Inflammatory macrophage treated with lipopolysaccharide for 1 hour (primary cell): Measurements from ENCODE around the gene USH2A.

Experiments
- DNase-seq, 2 donors: peaks; one replicate each; pipeline ENCODE4 v3.0.0-alpha.2; 2020 to 2022

Gene USH2A

DNA sequence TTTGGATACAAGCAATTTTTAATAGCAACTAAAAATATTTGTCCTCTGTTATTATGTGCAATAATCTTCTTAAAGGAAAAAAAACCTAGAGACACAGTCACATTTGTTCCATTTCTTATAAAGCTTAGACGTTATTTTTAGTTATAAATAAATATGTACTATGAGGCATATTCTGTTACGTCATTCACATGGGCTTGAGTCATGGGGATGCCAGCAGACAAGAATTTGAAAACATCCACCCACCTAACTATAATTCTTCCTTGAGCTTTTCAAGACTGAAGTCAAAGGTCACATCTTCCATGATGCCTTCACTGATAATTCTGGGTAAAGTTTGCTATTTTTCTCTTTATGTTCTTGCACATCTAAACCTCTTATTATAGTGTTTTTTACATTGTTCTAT lies 587.3 kb downstream of the USH2A start:
- peak in 1 of 2 donors; percentile 9 for DNase-seq

DNA sequence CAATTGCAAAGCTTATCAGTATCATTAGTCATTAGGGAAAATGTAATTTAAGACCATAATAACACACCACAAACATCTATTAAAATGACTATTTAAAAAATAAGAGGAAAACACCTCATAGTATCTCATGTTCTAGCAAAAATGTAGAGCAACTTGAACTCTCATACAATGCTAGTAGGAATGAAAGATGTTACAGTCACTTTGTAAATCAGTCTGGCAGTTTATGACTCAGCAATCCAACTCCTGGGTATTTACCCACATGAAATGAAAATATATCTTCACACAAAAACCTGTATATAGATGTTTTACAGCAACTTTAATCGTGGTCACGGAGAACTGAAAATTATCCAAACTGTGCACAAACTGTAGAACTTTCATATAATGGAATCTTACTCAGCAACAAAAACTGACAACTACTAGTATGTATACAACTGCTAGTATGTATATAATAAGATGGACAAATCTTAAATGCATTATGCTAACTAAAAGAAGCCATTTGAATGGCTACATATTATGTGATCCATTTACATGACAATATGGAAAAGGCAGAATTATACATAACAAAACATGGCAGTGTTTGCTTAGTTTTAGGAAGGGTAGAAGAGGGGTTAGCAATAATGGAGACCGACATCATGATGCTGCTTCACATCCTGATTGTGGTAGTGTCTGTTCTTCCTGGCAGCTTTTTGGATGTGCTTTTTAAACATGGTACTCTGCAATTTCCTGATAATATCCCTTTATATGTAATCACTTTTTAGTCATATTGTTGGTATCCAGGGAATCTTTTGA lies 589.1 kb downstream of the USH2A start:
- DNase-seq, result no peak

DNA sequence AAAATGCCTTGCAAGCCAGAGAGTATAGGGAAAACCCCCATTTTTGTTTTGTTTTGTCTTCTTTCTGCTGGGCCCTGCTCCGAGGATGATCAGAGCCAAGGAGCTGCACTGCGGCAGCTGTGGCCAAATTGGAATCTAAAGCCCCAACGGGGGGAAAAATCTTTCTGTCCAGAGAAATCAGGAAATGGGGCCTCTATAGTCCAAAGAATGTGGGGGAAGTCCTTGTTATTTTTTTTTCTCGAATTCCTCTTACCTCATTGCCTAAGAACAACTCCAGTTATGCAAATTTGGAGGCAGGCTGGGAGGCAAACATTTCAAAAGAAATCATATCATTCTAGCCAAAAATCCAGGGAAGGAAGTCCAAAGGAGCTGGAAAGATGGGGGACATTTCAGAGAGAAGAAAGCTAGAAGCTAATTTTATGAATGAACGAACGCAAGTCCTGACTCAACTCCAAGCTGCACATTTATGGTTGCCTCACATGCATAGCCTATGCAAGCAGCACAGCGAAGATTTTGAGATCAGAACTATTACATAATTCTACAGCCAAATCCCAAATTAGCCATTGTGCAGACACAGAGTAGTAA lies 592.9 kb downstream of the USH2A start:
- no peak for DNase-seq

DNA sequence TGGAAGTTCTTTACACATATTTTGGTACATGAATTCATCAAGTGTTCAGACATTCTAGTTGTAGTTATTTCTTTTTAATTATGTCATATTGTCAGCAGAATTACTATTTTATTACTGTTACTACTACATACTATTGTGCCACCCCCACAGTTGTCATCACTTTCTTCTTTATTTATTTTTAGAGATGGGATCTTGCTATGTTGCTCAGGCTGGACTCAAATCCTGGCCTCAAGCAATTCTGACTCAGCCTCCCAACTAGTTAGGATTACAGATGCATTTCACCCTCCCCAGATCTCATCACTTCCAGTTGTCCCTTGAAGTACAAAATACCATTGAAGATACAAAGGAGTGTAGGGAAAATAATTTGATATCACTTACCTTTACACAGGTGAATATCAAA lies 598.2 kb downstream of the USH2A start:
- no peak for DNase-seq

DNA sequence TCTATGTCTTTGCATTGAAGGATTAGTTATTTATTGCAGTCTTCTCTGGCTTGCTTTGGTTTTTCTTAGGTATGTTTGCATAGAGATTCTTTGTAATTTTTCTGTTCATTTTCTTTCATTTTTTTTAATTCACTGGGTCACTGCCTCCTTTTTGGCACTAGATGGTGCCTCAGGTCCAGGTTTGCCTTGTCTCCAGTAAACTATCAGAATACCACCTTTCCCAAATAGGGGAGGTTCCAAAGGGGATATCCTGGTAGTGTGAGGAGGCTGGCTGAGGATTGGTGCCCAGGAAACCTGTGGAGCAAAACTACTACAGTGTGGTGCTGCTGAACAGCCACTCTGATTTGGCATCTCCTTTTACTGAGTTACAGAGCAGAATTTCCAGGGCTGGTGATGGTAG lies 599.0 kb downstream of the USH2A start:
- DNase-seq, result no peak

DNA sequence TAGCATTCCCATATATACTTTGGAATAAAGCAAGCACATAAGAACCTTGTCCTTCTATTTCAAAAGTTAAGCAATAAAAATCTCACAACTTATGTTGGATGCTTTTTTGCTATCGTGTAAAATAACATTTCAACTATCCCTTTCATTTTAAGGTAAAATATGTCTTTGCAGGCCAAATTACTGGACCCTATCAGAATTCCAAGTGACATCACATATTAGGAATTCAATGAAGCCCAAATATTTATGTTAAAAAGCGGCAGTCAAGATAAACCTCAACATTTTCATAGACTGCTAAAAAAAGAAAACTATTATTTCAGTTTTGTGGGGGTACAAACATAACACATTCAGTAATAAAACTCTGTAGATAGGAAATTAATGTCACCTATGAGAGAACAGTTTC lies 604.1 kb downstream of the USH2A start:
- DNase-seq, result no peak

DNA sequence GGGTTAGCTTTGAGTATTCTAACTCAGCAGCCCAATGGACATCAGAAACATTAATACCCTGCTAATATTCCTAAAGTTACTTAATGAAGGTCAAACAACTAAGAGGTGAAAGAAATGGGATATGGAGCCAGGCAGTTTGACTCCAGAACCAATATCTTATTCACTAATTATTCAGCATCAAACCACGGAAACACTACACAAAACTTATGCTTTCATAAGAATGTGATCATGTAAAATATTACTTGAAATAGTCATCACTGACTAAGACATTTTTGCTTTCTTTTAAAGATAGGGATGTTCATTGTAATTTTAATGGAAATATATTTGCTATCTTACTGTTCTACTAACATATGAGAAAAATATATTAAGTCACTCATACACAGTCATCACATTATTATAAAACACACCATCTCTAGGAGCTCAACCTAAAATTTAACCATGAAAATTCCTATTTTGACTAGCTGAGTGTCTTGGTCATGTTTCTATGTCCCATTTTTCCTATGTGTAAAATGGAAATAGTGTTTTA lies 615.3 kb downstream of the USH2A start:
- DNase-seq, result no peak

DNA sequence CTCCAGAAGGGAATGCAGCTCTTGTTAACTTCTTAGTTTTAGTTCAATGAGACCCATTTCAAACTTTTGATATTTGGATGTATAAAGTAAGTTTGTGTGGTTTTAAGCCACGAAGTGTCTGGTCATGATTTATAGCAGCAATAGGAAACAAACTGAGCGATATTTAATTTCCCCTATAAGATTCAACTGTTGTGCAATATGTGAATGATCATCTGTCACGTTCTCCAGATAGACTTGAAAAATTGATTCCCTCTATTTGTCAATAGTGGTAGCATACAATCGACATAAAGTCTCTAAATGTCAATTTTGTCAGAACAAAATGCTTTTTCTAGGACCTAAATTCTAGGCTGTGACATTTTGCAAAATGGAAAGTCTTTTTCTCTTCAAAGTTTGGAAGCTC lies 616.0 kb downstream of the USH2A start:
- DNase-seq, result no peak

DNA sequence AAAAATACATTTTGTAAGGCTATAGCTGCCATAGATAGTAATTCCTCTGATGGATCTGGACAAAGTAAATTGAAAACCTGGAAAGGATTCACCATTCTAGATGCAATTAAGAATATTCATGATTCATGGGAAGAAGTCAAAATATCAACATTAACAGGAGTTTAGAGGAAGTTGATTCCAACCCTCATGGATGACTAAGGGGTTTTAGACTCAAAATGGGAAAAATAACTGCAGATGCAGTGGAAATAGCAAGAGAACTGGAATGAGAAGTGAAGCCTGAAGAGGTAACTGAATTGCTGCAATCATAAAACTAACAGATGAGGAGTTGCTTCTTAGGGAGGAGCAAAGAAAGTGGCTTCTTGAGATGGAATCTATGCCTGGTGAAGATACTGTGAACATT lies 625.4 kb downstream of the USH2A start:
- no peak for DNase-seq

DNA sequence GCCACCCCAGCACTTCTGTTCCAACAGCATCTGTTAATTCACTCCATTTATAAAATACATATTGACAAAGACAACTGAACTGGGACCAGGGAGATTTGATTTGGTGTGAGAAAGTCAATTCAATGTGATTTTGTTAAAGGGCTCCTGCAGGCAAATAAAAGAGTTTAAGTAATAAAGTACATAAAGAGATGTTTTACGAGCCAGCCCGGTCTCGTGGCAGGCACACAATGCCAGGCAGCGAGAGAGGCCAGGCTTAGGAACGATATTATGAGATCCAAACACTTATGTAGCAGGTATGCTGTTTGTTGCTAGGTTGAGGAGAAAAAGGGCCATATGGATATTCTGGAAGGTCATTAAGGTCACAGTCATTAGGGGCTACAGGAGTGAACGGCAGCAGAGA lies 629.1 kb downstream of the USH2A start:
- DNase-seq, result no peak

DNA sequence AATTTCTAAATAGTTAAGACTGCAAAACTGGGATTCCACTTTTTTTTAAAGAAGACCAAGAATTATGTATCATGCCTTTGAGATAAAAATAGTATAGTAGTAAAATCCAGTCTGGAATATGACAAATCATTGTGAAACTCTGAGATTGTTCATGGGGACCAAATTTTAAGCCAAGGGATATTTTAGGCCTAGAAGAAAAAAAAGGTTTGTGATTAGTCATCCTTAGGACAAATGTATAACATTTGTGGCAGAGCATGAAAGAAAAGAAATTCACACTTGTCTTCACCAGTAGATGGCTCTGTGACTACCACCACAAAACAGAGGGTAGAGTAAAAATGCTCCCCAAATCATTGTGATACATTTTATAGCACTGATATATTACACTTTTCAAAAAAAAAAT lies 630.1 kb downstream of the USH2A start:
- DNase-seq, result no peak

DNA sequence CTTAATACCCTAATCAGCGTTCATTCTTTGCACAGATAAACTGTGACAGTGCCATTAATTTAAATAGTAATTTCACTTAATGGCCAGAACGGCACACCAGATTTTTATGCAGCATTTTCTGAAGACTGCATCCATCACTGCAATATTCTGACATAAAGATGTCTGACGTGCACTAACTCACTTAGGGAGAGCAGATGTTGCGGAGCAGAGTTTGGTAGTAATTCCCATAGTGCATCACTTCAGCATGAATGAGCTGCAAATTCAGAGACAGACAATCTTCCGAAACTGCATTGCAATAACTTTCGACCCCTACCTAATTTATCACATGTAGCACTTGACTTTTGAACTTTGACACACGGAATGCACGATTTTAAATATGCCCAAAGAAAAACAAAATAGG lies 630.8 kb downstream of the USH2A start:
- DNase-seq, result no peak

DNA sequence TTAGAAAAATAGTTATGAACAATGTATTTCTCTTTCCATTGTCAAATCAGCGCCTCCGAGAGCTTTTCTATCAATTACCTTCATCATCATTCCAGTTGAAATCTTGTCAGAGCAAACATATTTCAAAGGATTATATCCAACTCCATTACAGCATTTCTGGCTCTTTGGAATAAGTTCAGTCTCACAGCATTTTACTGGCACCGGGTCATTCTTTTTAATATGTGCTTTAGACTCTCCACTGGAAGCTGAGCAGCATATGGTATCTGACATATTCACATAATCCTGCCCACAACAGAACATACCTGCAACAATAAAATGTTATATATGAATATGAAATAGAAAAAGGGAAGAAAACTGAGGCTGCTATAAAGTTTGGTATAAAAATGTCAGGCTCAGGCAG lies 633.3 kb downstream of the USH2A start:
- no peak for DNase-seq

DNA sequence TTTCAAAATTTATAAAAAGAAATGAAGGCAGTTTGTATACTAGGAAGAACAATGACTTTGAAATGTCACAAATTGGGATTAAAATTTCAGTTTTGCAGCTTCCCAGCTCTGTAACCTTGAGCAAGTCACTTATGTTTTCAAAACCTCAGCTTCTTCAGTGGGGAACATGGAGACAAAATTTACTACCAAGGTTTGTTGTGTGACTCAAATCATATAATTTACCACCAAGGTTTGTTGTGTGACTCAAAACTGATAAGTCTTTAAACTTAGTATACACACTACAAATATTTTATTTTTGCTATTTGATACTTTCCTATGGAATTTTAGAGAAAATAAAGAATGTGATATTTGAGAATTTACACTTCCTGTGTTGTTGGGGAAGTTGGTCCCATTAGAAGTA lies 636.3 kb downstream of the USH2A start:
- no peak for DNase-seq

DNA sequence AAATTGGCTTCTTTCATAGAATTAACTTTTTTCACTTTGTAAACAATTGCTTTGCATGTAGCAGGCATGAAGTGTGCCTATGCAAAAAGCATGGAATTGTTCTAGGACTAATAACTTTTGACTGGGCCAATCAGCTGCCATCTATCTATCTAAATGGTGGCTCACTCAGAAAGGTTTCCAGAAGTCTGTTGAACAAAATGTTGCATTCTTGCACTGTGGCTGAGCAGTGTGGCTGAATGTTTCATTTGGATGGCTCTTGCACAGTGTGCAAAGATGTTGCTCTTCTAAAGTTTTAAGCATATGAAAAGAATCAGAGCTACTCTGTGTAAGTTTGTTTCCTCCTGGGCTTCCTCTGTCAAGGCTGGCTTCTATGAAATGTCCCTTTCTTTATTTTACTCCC lies 642.6 kb downstream of the USH2A start:
- DNase-seq, result no peak

DNA sequence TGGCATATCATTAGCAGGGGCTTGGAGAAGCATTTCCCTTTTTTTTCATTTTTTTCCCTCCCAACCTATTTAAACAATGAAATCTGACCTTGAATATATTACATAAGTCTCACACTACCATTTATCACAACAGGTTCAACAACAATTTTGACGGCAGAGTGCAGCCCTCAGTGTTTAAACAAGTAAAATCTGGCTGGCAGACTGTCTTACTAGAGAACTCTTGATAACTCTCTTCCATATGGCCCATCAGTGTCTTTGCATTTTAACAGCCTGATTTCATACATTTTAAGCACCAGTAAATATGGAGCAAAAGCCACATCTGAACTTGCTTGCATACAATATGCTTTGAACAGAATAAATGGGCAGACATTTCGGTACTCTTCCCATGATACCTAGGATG lies 643.1 kb downstream of the USH2A start:
- no peak for DNase-seq

DNA sequence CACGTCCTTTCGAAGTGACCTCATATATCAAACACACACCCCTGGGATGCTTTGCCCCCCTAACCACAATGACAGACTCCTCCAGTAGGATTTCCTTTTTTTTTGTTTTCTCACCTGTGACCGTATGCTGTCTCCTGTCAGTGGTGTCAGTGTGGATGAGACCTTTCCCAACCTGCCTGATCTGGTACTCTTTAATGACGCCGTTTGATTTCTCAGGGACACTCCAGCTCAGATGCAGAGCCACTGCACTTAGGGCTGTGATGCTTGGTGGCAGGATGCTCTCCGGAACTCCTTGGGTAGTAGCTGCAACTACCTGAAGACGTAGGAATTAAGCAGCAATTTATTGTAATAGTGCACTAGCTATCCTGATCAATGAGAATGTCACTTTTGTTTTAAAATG lies 643.5 kb downstream of the USH2A start:
- no peak for DNase-seq

DNA sequence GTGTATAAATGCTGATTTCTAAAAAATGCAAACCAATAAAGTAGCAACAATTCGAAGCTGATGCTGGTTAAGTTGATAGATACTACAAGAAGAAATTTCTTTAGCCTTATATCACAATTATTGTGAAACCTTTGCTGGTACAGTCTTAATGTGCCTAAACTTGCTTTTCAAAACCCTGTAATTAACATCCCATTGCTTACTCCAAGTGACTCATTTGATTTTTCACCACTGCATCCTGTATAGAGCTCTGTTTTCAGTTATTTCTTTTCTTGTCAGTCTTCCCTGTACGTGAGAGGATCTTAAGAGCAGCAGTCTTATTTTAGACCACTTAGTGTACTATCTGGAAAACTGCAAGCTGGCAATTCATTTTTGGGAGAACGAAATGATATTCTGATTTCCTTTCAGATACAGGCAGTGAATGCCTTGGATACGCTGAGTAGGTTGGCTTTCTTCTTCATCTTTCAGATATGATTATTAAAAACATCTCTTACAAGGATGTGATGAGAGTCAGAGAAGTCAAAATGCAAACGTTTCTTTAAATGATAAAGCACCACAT lies 645.8 kb downstream of the USH2A start:
- DNase-seq, result no peak

DNA sequence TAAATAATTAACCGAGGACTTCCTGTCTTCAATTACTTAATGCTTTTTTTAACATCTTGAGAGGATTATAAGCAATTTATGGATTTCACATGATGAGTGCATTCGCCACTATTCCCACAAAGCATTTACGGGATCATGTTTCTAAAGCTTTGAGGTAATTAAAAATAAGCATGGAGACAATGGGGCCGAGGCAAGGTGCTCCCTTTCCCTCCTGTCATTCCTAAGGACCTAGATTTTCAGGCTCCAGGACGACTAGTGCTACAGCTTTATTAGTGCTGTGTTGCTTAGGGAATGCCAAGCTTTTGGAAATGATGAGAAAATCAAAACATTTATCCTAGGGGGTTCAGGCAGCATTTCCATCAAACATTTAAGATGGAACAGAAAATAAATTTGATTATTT lies 646.9 kb downstream of the USH2A start:
- DNase-seq, result no peak

DNA sequence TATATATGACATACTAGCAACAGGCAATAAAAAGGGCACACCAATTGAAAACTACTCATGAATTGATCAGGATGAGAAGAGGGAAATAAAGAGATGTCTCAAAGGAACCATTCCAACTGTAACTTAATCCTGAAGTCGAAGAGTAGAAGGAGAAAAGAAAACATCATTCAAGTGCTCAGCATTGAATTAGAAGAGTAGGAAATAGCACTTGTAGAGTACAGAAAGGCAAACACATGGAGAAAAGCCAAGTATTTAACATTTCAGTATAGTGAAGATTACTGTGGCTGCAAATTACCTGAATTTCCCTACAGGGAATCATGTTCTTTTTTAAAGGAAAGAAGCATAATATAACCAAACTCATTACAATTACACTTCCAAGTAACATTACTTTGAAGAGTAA lies 651.1 kb downstream of the USH2A start:
- DNase-seq, result no peak

DNA sequence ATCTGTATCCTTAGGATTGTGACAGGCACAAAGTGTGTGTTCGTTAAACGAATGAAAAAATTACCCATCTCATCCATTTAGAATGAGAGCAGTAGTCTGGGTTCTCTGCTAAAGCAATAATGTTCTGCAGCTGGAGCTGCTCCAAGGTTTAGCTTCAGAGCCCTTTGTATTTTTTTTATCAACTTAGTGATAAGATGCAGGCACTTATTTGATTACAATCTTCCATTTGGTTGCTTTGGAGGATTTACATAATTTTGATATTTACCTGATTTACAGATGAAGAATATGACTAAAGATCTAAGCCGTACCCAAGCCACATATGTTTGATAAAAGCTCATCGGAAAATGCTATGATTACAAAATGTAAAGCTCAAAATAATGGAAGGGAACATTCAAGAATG lies 654.9 kb downstream of the USH2A start:
- no peak for DNase-seq

DNA sequence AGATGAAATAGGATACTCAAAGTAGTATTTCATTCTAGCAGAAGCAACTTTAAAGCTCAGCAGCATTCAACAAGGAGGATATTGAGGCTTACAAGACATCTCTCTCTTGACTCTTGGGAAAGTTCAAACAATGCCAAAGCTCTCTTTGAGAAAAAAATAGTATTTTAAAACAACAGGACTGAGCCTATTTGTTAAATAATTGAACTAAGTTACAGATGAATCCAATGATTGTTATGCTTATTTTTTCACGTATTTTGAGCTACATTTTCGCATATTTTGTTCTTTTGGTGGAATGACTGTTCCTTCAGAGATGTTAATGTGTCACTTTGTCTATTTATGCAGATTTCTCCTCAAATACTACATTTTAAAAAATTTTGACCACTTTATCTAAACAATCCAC lies 655.5 kb downstream of the USH2A start:
- DNase-seq, result no peak

DNA sequence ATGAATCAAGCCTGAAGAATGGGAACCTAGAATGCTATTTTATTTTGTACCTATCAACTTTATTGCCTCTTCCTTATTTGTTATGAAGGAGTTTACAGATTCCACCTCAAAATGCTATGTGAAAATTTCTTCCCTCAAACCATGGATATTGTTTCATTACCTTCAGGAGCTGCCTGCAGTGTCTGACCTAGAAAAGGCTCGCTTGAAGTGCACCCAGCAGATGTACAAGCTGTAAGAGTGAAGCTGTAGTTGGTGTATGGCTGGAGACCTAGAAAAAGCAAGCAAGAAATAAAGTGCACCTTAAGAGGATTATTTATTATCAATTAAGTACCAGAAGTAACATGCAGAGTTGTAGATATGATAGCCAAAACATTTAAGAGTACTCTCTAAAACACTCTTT lies 656.7 kb downstream of the USH2A start:
- DNase-seq, result no peak

DNA sequence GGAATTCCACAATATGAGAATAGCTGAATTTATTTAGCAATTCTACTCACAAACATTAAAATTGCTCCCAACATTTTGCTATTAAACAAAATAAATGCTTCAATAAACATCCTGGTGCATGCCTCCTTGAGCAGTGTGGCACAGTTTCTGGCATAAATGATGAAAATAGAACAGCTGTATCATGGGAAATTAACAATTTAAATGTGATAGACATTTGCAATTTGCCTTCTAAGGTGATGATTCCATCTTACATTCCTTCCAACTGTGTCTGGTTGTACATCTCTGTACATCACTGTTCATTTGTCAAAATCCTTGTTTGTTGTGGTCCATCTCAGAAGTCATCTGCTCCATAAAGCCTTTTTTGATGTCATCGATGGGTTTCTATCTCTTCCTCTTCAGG lies 657.4 kb downstream of the USH2A start:
- no peak for DNase-seq

DNA sequence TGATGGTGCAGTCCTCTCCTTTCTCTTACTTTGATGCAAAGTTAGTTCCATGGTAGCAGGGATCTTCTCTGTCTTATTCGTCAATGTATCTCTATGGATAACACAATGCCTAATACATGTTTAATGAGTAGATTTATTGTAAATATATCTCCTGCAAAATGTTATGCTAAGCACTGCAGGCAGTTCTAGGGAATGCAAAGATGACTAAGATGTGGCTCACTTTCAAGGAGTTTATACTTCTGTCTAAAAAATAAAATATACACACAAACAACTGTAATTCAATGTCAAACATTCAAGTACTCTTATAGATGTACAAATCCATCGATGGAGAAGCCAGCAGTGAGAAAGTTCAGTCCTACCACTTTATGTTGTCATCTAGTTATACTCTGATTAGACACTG lies 661.8 kb downstream of the USH2A start:
- DNase-seq, result no peak
